Ureter (tissue), 1 donor: ENCODE measurements around the gene ETV6. TPM values are rescaled to one million over a fixed set of nuclear protein-coding genes. Genes with fewer than 3 reads are reported as not detected.

Experiments
- DNase-seq: peaks from one replicate; pipeline ENCODE4 v3.0.0-alpha.2; 2020; ENCODE audit warnings: low spot score
- total RNA-seq: library from RNA; stranded (reverse); gene quantifications from one replicate; pipeline ENCODE4 v1.2.4, GENCODE V29; 2023
- donor health status: DM: yes; HTN: yes; CAD: no.

Gene ETV6
- total RNA-seq, 1 donor from 2014 or later = 97.4 TPM

- DNase-seq = no peak
Observed at GRCh38 chr12:11856971-11857370, 207.5 kb downstream of the ETV6 start.

- no peak for DNase-seq
Observed at GRCh38 chr12:11859705-11860425, 210.4 kb downstream of the ETV6 start.

GRCh38 chr12:11861155-11861863 lies 211.8 kb downstream of the ETV6 start:
- DNase-seq = no peak

GRCh38 chr12:11861864-11862600 lies 212.6 kb downstream of the ETV6 start:
- no peak for DNase-seq

- DNase-seq = no peak
Observed at GRCh38 chr12:11862798-11863197, 213.3 kb downstream of the ETV6 start.

- DNase-seq = no peak
Observed at GRCh38 chr12:11863478-11863906, 214.0 kb downstream of the ETV6 start.

GRCh38 chr12:11863988-11864387 lies 214.5 kb downstream of the ETV6 start:
- no peak for DNase-seq

- DNase-seq = no peak
Observed at GRCh38 chr12:11865824-11866223, 216.3 kb downstream of the ETV6 start.

GRCh38 chr12:11868027-11868426 lies 218.6 kb downstream of the ETV6 start:
- DNase-seq = no peak

GRCh38 chr12:11869406-11869805 lies 219.9 kb downstream of the ETV6 start:
- no peak for DNase-seq

- no peak for DNase-seq
Observed at GRCh38 chr12:11870041-11870451, 220.6 kb downstream of the ETV6 start.

GRCh38 chr12:11872055-11872454 lies 222.6 kb downstream of the ETV6 start:
- no peak for DNase-seq

- DNase-seq = no peak
Observed at GRCh38 chr12:11875414-11875935, 226.0 kb downstream of the ETV6 start.

- no peak for DNase-seq
Observed at GRCh38 chr12:11876307-11876706, 226.8 kb downstream of the ETV6 start.

- no peak for DNase-seq
Observed at GRCh38 chr12:11877102-11877826, 227.8 kb downstream of the ETV6 start.

GRCh38 chr12:11877869-11878780 lies 228.7 kb downstream of the ETV6 start:
- DNase-seq = no peak

- no peak for DNase-seq
Observed at GRCh38 chr12:11879306-11879705, 229.8 kb downstream of the ETV6 start.

- no peak for DNase-seq
Observed at GRCh38 chr12:11880381-11880780, 230.9 kb downstream of the ETV6 start.

- DNase-seq = no peak
Observed at GRCh38 chr12:11881835-11882234, 232.4 kb downstream of the ETV6 start.

- DNase-seq = no peak
Observed at GRCh38 chr12:11882301-11883019, 233.0 kb downstream of the ETV6 start.
